ENCODE measurements around the gene PACSIN2.
"Not testable (repeated sequence)": the region's sequence is repeated elsewhere in the genome, so short reads cannot be mapped to it uniquely, and the experiment has no call there.

Gene PACSIN2

DNA sequence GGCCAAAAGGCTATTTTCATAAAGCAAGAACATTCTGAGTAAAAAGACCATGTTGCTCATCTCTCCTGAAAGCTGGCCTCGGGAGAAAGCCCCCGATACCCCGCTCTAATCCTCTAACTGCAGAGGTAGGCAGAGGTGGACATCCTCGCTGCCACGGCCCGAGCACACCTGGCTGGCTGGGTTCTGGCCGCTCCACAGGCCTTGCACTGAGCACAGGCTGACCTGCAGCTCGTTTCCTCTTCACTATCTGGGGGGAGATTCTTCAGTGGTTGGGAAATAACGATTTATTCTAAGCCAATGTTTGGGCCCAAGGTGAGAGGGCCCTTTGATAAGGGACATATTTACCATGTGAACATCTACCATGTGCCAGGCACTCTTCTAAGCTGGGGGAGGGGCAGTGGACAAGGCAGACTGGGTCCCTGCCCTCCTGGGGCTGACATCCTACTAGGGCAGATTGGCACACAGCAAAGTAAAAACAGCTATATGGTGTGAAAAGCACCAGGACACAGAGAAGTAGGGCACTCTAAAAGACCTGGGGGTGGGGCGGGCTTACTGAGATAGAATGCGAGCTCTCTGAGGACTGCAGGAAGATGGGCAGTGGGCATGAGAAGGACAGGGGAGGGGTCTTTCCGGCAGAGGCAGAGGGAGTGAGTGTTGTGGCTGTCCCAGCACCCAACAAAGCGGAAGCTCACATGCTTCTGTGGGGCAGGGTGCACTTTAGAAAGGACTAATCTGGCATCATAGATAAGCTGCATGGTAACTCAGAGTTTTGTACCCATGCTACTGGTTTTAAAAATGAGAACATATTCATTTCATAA is 92.4 kb downstream of the PACSIN2 start:
- TF ChIP-seq, protein P1, sequence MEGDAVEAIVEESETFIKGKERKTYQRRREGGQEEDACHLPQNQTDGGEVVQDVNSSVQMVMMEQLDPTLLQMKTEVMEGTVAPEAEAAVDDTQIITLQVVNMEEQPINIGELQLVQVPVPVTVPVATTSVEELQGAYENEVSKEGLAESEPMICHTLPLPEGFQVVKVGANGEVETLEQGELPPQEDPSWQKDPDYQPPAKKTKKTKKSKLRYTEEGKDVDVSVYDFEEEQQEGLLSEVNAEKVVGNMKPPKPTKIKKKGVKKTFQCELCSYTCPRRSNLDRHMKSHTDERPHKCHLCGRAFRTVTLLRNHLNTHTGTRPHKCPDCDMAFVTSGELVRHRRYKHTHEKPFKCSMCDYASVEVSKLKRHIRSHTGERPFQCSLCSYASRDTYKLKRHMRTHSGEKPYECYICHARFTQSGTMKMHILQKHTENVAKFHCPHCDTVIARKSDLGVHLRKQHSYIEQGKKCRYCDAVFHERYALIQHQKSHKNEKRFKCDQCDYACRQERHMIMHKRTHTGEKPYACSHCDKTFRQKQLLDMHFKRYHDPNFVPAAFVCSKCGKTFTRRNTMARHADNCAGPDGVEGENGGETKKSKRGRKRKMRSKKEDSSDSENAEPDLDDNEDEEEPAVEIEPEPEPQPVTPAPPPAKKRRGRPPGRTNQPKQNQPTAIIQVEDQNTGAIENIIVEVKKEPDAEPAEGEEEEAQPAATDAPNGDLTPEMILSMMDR (IDR thresholded peaks at IDR 0.05) = no peak
- Histone ChIP-seq H2AFZ (no peak overlapping the region), H3K27me3 (ENCODE audit: control insufficient read depth, insufficient read depth, low read length) (no peaks in the 10 kb centered on the region), H3K9me3 (ENCODE audit: control insufficient read depth, low read length) (no peaks in the 10 kb centered on the region), H3K4me2 (ENCODE audit: low read length) (no peak overlapping the region), H3K4me1 (peaks cover 3% of the 10 kb centered on the region), H3K27ac (no peak overlapping the region), H3K9ac (no peak overlapping the region), H3K36me3 (ENCODE audit: control insufficient read depth, insufficient read depth, low read length) (no peaks in the 10 kb centered on the region), H3K4me3 (ENCODE audit: low read depth, low read length) (no peak overlapping the region), H3K79me2 (peaks cover 10% of the 10 kb centered on the region)

DNA sequence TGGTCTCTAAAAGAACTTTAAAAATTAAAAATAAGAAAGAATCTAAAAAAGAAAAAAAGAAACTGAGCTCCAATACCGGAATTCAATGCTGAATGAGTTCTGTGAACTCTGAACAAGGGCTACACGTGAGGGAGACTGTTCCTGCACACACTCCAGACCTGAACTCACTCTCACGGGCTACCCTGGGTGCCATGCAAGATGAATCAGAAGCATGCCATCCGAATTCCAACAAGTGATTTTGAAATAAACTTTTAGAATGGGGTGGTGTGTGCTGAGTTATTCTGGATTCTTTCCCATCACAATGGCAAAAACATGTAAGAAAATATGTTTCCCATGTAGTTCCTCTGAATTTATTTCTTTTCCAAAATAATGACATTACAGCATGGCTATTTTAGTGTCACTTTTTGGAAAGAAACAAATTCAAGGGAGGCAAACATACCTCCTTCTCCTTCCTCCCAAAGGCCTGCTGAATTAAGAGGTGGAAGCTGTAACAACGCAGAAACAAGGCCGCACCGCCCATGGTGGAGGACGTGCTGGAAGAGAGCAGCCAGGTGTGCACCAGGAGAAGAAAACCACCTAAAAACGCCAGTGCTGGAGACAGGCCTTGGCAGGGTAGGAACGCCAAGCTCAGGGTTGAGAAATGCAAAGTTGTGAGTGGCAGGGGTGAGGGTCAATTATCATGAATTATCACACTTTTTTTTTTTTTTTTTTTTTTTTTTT is 94.7 kb downstream of the PACSIN2 start:
- no peak overlapping the region for H2AFZ ChIP-seq
- TF ChIP-seq, protein P1 (IDR thresholded peaks at IDR 0.05) = no peak
- H3K79me2 ChIP-seq = peaks cover 14% of the 10 kb centered on the region
- H3K9ac ChIP-seq = no peak overlapping the region
- H3K27me3 ChIP-seq (ENCODE audit: control insufficient read depth, insufficient read depth, low read length) = no peaks in the 10 kb centered on the region
- H3K36me3 ChIP-seq (ENCODE audit: control insufficient read depth, insufficient read depth, low read length) = no peaks in the 10 kb centered on the region
- no peaks in the 10 kb centered on the region for H3K4me1 ChIP-seq
- no peak overlapping the region for H3K4me3 ChIP-seq (ENCODE audit: low read depth, low read length)
- H3K27ac ChIP-seq = no peak overlapping the region
- no peak overlapping the region for H3K4me2 ChIP-seq (ENCODE audit: low read length)
- no peaks in the 10 kb centered on the region for H3K9me3 ChIP-seq (ENCODE audit: control insufficient read depth, low read length)

DNA sequence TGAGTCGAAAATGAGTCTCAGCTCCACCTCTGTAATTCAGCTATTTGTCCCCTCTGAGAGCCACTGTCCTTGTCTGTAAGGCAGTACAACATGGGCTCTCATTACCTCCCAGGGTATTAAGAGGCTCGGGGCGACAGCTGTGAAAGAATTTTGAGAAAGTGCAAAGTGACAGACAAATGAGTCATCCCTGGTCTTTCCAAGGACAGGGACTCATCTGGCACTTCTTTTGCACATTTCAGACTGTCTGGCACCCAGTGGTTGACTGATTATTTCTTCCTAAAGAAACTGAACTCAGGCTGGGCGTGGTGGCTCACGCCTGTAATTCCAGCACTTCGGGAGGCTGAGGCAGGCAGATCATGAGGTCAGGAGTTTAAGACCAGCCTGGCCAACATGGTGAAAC is 95.8 kb downstream of the PACSIN2 start:
- TF ChIP-seq, protein P1 (IDR thresholded peaks at IDR 0.05) = no peak

DNA sequence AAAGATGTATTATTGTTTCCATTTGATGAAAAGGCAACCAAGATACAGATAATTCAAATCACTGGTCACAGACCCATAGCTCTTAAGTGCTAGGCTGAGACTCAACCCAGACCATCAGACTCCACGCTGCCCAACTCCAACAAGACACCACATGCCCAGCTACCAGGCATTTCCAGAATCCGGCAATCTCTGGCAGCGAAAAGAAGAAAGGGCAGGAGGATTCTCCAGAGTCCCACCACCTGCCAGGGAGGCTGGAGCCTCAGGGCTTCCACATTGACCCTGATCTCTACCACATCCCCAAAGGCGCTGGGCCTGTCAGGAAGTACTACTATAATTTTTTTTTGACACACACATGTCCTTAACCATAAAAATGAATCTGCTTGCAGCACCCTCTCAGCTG is 96.4 kb downstream of the PACSIN2 start:
- Histone ChIP-seq H2AFZ (no peak overlapping the region), H3K79me2 (peaks cover 13% of the 10 kb centered on the region), H3K4me3 (ENCODE audit: low read depth, low read length) (no peak overlapping the region), H3K27ac (no peak overlapping the region), H3K4me1 (no peaks in the 10 kb centered on the region), H3K36me3 (ENCODE audit: control insufficient read depth, insufficient read depth, low read length) (no peaks in the 10 kb centered on the region), H3K4me2 (ENCODE audit: low read length) (no peak overlapping the region), H3K9ac (no peak overlapping the region), H3K9me3 (ENCODE audit: control insufficient read depth, low read length) (no peaks in the 10 kb centered on the region), H3K27me3 (ENCODE audit: control insufficient read depth, insufficient read depth, low read length) (no peaks in the 10 kb centered on the region)
- TF ChIP-seq, protein P1 (IDR thresholded peaks at IDR 0.05) = no peak

More for the DNA sequence above, 95.8 kb downstream of the PACSIN2 start:
- H3K27me3 ChIP-seq (ENCODE audit: control insufficient read depth, insufficient read depth, low read length) = no peaks in the 10 kb centered on the region
- H3K79me2 ChIP-seq = peaks cover 16% of the 10 kb centered on the region
- no peaks in the 10 kb centered on the region for H3K4me1 ChIP-seq
- no peaks in the 10 kb centered on the region for H3K36me3 ChIP-seq (ENCODE audit: control insufficient read depth, insufficient read depth, low read length)
- no peak overlapping the region for H3K9ac ChIP-seq
- no peak overlapping the region for H2AFZ ChIP-seq
- H3K9me3 ChIP-seq (ENCODE audit: control insufficient read depth, low read length) = no peaks in the 10 kb centered on the region
- no peak overlapping the region for H3K4me3 ChIP-seq (ENCODE audit: low read depth, low read length)
- no peak overlapping the region for H3K27ac ChIP-seq
- H3K4me2 ChIP-seq (ENCODE audit: low read length) = no peak overlapping the region

DNA sequence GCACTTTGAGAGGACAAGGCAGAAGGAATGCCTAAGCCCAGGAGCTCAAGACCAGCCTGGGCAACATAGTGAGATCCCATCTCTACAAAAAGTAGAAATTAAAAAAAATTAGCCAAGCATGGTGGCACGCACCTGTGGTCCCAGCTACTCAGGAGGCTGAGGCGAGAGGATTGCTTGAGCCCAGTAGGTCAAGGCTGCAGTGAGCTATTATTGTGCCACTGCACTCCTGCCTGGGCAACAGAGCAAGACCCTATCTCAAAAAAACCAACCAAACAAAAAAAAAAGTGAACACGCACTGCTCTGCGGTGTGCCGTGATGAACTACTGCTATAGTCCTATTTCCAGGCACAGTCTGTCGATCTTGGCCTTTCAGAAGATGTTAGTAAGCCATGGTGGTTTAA is 97.6 kb downstream of the PACSIN2 start:
- not testable (repeated sequence) for H3K27me3 ChIP-seq (ENCODE audit: control insufficient read depth, insufficient read depth, low read length); H3K4me3 ChIP-seq (ENCODE audit: low read depth, low read length); H3K4me1 ChIP-seq; H3K4me2 ChIP-seq (ENCODE audit: low read length); H3K27ac ChIP-seq; H3K36me3 ChIP-seq (ENCODE audit: control insufficient read depth, insufficient read depth, low read length); H3K9ac ChIP-seq; H3K9me3 ChIP-seq (ENCODE audit: control insufficient read depth, low read length); H2AFZ ChIP-seq
- H3K79me2 ChIP-seq = peaks cover 13% of the 10 kb centered on the region

Measured in parathyroid adenoma (tissue), 2 donors.